HG03135 (cell line): ENCODE measurements around the gene MRPL23.

Experiments used
- ATAC-seq: cut with Tn5 transposase; IDR thresholded peaks from one replicate; pipeline ENCODE4 v1.9.1; 2021; ENCODE audit warnings: mild to moderate bottlenecking, moderate library complexity; ENCODE audit not compliant: unreplicated experiment

Gene MRPL23

DNA sequence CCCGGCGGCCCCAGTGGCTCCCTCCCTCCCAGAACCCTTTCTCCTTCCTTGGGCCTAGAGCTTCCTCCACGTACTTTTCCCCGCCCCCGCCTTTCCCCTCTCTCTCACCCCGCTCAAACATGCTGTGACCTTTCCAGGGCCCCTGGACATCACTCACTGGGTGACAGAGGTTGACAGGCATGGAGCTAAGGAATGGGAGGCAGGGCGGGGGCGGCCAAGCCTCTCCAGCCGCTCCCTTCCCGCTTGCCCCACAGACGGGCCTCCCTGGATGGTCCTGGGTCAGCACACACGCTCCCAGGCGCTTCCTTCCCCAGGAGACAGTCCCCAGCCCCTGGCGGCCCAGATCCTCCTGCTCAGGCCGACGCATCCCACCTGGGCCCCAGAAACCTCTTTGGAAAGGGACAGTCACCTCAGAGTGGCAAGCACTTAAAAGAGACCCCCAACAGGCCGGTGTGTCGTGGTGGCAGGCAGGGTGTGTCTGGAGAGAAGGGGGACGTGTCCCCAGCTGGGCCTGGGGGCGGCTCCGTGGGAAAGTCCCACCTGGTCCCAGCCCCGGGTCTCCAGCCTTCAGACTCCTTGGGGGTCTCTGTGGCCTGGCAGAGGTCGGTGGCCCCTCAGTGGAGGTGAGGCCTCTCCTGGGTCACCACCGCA is 41.7 kb downstream of the MRPL23 start:
- no peak for ATAC-seq

DNA sequence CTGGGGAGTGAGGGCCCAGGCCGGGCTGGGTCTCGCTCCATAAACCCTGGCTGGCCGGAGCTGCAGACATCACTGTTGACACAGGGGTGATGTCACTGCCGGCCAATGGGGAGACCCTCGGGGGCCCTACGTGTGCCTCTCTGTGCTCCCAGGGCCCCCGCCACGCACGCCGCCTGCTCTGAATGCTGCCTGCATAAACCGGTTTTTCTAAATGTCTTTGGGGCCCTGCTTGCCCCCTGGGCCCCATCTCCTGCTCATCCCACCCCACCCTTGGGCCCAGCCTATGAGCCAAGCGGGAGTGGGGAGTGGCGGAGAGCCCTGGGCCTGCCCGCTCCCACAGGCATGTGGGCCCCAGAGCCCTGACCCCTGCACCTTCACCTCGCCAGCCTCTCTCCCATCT is 42.8 kb downstream of the MRPL23 start:
- ATAC-seq = no peak

DNA sequence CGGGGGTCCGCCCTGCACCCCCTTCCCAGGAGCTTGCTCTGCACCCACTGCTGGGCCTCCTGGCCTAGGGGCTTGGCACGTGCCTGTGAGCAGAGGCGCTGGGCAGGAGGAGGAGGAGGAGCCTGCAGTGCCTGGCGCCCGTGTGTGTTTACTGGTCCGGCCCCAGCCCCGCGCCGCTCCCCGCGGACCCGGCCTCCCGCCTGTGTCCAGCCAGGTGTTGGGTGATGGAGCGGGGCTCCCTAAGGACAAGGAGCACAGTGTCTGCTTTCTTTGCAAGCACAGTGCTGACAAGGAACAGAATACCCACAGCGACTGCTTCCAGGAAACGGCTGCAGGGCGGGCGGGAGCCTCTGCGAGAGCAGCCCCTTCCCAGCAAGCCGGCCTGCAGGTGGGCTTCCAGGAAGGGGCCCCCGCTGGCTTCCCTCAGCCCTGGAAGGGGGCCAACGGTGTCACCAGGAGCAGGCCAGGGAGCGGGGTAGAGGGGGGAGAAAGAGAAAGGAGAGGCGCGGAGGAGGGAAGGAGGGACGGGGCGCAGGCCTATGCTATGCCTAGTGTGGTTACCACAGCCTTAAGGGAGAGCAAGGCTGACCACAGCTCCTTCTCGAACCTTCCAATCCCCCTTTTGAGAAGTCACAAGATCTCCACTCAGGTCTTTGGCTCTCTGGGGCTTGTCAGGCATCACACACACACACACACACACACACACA is 43.9 kb downstream of the MRPL23 start:
- no peak for ATAC-seq

DNA sequence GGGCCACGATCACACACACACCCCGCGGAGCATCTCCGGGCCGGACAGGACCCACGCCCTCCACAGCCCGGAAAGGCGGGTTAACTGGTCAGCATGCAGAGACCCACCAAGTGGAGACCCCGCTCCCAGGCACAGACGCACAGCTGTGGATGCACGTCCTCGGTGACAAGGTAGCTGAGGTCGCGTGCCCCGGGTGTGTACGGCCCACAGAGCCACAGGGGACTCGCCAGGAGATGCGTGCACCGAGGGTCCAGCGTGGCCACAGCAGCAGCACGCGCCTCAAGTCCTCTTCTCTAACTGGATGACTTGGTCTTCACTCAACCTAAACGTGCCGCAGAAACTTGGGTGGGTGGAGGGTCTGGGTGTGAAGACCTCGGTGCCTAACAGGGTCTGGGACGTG is 45.0 kb downstream of the MRPL23 start:
- no peak for ATAC-seq

DNA sequence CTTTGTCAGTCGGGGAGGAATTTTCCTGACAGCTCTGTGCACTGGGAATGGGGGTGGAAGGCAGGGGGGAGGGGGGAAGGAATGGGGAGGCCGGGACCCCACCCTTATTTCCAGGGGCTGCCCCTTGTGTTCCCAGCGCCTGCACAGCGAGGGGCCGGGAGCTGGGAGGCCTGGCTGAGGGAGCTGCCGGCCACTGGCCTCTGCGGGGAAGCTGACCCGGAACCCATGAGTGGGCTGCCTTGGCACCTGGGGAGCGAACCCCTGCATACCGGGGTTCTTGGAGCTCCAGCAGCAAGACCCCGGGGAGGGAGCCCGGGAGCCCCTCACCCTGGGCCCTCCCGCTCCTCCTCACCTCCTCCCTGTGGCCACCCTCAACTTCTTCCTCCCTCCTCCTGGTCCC is 47.0 kb downstream of the MRPL23 start:
- no peak for ATAC-seq

DNA sequence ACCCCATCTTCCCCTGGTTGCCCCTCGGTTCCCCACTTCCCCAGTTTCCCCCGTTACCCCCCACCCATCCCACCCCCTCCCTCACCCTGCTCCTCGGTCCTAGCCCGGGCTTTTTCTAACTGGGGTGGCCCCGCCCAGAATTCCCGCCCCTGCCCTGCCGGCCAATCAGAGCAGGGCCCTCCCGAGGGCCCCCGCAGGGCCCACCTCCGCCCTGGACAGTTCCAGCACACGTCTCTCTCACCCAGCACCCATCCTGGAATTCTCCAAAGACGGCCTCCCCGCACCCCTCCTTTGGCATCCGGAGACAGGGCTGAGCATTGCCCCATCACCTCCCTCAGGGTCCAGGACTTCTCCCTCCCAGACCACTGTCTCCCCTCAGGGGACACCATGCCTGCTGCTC is 50.6 kb downstream of the MRPL23 start, which contains the start of gene H19:
H19 (minus strand) TSS at position 88 of the 400 bp plus-strand sequence.
- ATAC-seq = no peak

DNA sequence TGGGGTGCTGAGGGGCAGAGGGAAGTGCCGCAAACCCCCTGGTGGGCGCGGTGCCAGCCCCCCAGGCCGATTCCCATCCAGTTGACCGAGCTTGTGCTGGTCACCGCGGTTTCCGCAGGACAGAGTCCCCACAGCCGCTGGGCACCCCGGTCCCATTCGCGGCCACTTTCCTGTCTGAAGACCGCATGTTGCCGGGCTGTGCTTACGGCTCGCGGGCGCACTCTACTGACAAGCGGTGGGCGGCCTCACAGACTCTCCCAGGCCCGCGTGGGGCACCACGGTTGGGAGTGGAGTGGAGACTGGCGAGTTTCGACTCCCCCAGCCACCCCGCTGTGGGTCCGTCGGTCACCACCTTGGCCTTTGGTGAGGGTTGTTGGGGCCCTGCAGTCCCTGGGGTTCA is 51.2 kb downstream of the MRPL23 start:
- ATAC-seq = no peak

DNA sequence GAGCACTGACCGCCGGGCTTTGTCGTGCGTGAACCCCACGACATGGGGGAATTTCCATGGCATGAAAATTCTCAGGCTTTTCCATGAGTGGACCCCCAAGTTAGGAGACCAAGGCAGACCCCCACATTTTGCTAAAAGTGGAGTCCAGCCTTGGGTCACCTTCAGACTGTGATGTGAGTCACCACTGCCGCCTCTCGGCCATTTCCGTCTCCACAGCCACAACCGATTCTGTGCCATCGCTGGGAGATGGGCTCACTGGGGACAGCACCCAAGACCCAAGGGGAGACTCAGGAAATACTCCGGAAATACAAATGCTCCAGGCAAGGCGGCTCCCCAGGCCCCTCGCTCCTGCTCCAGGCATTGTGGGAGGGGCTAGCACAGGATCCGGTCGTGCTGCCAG is 51.7 kb downstream of the MRPL23 start:
- ATAC-seq = no peak

DNA sequence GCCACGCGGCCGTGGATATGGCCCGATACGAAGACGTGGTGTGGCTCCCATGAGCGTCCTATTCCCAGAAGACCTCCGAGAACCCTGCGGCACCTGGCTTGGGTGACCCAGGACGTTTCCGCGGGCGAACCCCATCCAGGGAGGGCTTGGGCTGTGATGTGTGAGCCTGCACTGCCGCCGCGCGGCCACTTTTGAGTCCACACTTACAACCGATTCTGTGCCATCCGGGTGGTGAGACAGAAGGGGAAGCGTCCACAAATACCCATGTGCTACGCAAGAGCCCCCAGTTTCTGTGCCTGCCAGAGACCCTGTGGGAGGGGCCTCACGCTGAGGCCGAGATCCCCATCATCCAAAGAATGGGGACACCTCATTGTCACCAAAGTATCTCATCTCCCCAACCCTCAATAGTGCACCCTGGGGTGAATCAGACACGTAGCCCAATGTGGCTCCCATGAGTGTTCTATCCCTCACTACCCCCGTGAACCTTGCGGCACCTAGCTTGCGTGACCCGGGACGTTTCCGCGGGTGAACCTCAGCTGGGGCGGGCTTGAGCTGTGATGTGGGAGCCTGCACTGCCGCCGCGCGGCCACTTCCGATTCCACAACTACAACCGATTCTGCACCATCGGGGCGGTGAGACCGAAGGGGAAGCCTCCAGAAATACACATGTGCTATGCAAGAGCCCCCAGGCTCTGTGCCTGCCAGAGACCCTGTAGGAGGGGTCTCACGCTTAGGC is 55.1 kb downstream of the MRPL23 start:
- no peak for ATAC-seq

DNA sequence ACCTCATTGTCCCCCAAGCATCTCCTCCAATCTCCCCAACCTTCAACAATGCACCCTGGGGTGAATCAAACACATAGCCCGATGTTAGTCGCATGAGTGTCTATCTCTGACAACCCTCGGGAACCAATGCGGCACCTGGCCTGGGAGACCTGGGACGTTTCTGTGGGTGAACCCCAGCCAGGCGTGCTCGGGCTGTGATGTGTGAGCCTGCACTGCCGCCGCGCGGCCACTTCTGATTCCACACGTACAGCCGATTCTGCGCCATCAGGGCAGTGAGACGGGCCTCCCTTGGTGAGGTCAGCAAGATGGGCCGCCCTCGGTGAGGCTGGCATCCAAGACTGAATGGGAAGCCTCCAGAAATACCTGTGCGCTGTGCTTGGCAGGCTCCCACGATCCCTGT is 55.7 kb downstream of the MRPL23 start:
- ATAC-seq = no peak

DNA sequence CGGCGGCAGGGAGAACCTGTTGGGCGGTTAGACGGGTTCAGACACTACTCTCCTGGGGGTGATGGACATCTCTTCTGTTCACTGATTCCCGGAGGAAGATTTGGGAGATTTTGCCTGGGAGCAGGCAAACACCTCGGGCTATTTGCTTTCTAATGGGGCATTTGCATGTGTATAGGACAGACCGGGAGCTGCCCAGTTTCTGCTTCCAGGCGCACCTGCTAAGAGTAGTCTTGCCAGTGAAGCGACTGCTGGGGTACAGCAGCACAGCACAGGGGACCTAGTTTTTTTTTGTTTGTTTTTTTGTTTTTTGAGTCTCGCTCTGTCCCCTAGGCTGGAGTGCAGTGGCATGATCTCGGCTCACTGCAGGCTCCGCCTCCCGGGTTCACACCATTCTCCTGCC is 57.3 kb downstream of the MRPL23 start:
- no peak for ATAC-seq
